ENCODE measurements around the gene RNASEH2C.

DNA sequence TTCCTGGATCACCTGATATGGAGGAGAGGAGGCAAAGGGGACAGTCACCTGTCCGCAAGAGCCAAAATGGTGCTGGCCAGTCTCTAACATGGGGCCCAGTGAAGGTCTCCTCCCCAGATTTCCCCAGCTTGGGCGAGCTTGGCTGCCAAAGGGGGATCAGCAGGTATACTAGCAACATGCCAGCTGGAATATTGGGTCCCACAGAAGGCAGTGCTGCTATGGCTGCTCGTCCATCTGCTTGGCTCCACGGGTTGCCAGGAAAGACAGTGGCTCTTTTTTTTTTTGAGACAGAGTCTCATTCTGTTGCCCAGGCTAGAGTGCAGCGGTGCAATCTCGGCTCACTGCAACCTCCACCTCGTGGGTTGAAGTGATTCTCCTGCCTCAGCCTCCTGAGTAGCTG is 21.3 kb downstream of the RNASEH2C start:
- TF ChIP-seq EZH2 (IDR thresholded peaks at IDR 0.05; ENCODE audit: borderline replicate concordance) = no peak
- TF ChIP-seq CTCF (IDR thresholded peaks at IDR 0.05; ENCODE audit: poor library complexity) = no peak
- no peak for TF ChIP-seq EZH2phosphoT487 (IDR thresholded peaks at IDR 0.05; ENCODE audit: low read depth, severe bottlenecking, unreplicated experiment)

Data from hepatocyte (in vitro differentiated cells).